Gastroesophageal sphincter (tissue), 4 donors: Measurements from ENCODE around the gene MEGF11. TPM values are rescaled to one million over a fixed set of nuclear protein-coding genes. Genes with fewer than 3 reads are reported as not detected.
A peak's percentile ranks its signal among the peaks of the same experiment; 100 is the strongest.

Source experiments
- ATAC-seq: fragments of 150-250 bp; one replicate; pipeline ENCODE4 v1.9.1; 2016; ENCODE audit warnings: mild to moderate bottlenecking, moderate library complexity
- H3K27ac ChIP-seq, 4 donors: fragments of 200-600 bp; sonication (generic) in 3 of 4; 1 replicate in 3 of 4; 2 replicates in 1 of 4; pipeline ENCODE4 v1.5.1; 2016 to 2019
- H3K27me3 ChIP-seq: fragments of 200-600 bp; sonication (generic); one replicate; pipeline ENCODE4 v1.5.1; 2019
- H3K36me3 ChIP-seq, 2 donors: fragments of 200-600 bp; sonication (generic); one replicate each; pipeline ENCODE4 v1.5.1; 2019; ENCODE audit warnings: control low read depth in 1 of 2
- H3K4me1 ChIP-seq, 3 donors: fragments of 200-600 bp; sonication (generic); 1 replicate in 2 of 3; 2 replicates in 1 of 3; pipeline ENCODE4 v1.5.1; 2016 to 2019; ENCODE audit warnings: control low read depth in 2 of 3
- H3K4me3 ChIP-seq, 2 donors: fragments of 200-600 bp; sonication (generic); one replicate each; pipeline ENCODE4 v1.5.1; 2019; ENCODE audit warnings: mild to moderate bottlenecking in 1 of 2, moderate library complexity in 1 of 2
- H3K9me3 ChIP-seq, 3 donors: fragments of 200-600 bp; sonication (generic); one replicate each; pipeline ENCODE4 v1.5.1; 2017 to 2019; ENCODE audit warnings: control low read depth in 2 of 3
- EP300 ChIP-seq: sonication (generic); formaldehyde crosslinking; IDR thresholded peaks from one replicate; pipeline ENCODE4 v1.6.1; 2017; ENCODE audit warnings: antibody characterized with exemption, mild to moderate bottlenecking
- POLR2A ChIP-seq, 2 donors: fragments of 450-650 bp; IDR thresholded peaks; one replicate each; pipeline ENCODE4 v1.6.1; 2017; ENCODE audit warnings: antibody characterized with exemption in 2 of 2, mild to moderate bottlenecking in 2 of 2, moderate library complexity in 1 of 2
- POLR2AphosphoS5 ChIP-seq: sonication (generic); formaldehyde crosslinking; IDR thresholded peaks from one replicate; pipeline ENCODE4 v1.6.1; 2017; ENCODE audit warnings: antibody characterized with exemption
- WGBS, 2 donors: methylation state at CpG; one replicate each; pipeline ENCODE4 v1.1.5; 2018; ENCODE audit warnings: low coverage in 1 of 2; 5-methylcytosine and 5-hydroxymethylcytosine counted together
- total RNA-seq, 4 donors: library from RNA; depleted of rRNA; stranded (reverse); fragments of >200 nt; gene quantifications; one replicate each; pipeline ENCODE4 v1.1.0, GENCODE V29; 2016
- TF ChIP-seq, protein P1 (sequence below), 4 experiments: fragments of 200-600 bp in 2 of 4; fragments of 450-650 bp in 2 of 4; sonication (generic) in 1 of 4; IDR thresholded peaks; one replicate each; pipeline ENCODE4 v1.5.1; 2017 to 2019; ENCODE audit warnings: antibody characterized with exemption in 4 of 4, mild to moderate bottlenecking in 2 of 4, moderate library complexity in 2 of 4

The MEGF11 gene
- total RNA-seq, 4 donors from 2014 or later = 0.08 TPM; not detected in 3

DNA sequence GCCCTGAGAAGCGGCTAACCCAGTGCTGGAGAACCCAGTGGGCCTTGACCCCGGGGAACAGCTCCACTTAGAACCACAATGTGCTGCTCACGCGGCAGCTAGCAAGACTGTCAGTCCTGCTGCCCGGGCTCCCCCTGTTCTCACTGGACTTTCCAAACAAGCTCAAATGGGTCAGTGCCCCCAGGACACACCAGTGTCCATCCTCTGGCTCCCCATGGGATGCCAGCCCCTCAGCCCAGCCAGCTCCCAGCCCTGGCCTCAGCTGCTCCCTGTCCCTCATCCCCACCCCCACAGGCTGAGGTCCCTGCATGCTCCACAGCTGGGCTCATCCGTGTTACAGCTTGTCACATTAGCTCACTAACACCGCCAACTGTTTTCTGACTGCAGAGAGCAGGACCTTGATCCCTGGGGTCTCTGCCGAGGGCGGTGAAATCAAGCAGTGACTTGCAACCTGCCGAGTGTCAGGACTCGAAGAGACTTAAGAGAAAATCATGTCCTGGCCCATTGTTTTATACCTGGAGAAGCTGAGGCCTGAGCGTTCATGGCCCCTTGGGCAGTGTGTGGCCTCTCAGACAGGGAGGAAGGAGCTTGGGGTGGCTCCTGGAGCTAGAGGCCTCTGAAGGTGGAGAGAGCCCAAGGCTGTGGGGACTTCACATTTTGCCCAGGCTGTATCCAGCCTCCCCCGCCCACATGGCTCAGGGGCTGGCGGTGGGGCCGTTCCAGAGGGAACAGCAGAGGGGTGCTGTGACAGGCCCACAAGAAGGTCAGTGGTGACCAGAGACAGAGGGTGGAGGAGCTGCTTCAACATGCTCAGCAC, 157.5 kb downstream of the MEGF11 start:
- Histone ChIP-seq H3K27me3 (peaks cover 10% of the 10 kb centered on the region), H3K27ac (no peak overlapping the region), H3K4me3 (no peak overlapping the region), H3K36me3 (no peaks in the 10 kb centered on the region), H3K4me1 (no peaks in the 10 kb centered on the region), H3K9me3 (no peaks in the 10 kb centered on the region)
- no peak for TF ChIP-seq POLR2AphosphoS5
- TF ChIP-seq, protein P1, sequence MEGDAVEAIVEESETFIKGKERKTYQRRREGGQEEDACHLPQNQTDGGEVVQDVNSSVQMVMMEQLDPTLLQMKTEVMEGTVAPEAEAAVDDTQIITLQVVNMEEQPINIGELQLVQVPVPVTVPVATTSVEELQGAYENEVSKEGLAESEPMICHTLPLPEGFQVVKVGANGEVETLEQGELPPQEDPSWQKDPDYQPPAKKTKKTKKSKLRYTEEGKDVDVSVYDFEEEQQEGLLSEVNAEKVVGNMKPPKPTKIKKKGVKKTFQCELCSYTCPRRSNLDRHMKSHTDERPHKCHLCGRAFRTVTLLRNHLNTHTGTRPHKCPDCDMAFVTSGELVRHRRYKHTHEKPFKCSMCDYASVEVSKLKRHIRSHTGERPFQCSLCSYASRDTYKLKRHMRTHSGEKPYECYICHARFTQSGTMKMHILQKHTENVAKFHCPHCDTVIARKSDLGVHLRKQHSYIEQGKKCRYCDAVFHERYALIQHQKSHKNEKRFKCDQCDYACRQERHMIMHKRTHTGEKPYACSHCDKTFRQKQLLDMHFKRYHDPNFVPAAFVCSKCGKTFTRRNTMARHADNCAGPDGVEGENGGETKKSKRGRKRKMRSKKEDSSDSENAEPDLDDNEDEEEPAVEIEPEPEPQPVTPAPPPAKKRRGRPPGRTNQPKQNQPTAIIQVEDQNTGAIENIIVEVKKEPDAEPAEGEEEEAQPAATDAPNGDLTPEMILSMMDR (IDR thresholded peaks at IDR 0.05) = no peak
- no peak for TF ChIP-seq POLR2A (IDR thresholded peaks at IDR 0.05)
- no peak for TF ChIP-seq EP300
- WGBS, 2 donors = 72 to 73% methylated on average over 3 to 6 of the region's 15 CpGs
- ATAC-seq = no peak

DNA sequence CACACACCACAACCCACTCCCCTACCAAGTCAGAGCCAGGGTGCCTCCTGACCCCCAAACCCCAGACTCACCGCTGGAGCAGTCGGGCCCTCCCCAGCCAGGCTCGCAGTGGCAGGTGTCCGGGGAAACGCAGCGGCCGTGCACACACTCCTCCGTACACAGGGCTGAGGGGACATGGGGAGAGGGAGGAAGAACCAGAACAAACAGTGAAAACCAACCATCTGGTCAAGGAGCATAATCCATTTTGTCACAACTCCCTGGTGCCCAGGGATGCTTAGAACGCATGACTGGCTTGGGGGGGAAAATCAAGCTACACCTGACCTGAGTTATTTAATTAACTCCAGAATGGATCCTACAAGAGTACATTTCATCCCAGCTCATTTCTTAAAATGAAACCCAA, 159.2 kb downstream of the MEGF11 start:
- peaks cover 0 to 8% (median 0%) of the 10 kb centered on the region in 3 donors for H3K4me1 ChIP-seq
- no peaks in the 10 kb centered on the region for H3K36me3 ChIP-seq
- no peak overlapping the region for H3K4me3 ChIP-seq
- H3K27ac ChIP-seq = no peak overlapping the region
- H3K9me3 ChIP-seq = no peaks in the 10 kb centered on the region
- 90 to 100% methylated on average over 3 to 6 of the region's 9 CpGs for WGBS, 2 donors
- peaks cover 6% of the 10 kb centered on the region for H3K27me3 ChIP-seq
- no peak for ATAC-seq
- TF ChIP-seq, protein P1 (IDR thresholded peaks at IDR 0.05) = no peak
- no peak for TF ChIP-seq POLR2AphosphoS5
- TF ChIP-seq EP300 = no peak
- no peak for TF ChIP-seq POLR2A (IDR thresholded peaks at IDR 0.05)

DNA sequence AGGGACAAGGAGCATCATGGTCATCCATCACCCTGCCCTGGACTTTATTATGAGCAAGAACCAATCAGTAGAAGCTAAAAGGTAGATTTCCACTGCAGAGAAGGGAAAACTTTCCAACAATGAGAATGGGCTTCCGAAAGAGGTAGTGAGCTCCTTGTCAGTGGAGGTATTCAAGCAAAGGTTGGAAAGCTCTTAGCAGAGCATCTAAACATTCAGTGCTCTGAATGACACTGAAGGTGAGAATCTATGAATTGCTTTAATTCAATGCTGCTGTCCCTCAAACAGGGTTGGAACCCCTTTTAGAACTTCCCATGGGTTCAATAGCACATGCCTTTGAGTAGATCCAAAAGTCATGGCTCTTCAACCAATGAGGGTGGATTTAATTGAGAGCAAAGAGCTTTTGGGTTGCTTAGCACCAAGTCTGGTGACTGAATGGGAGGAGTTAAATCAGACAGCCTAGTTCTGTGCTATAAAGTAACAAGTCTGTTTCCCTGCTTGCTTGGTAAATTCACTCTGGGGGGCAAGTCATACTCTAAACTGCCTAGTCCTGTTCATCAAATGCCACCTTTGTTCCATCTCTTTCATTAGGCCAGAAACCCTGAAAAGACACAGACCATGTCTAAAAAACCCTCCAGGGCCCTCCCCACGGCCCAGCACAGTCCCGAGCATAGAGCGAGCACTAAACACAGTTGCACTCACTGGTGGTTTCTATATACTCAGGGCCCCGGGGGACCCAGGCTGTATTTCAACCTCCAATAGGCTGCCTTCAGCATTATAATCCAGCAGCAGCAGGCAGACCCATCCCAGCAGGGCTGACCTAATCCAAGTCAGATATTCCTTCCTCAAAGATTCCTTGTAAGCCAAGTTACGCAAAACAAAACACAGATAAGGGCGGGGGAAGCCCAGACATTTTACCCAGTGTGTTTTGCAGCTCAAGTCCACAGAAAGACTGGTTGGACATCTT, 161.2 kb downstream of the MEGF11 start:
- 90 to 95% methylated on average over 2 of the region's 7 CpGs for WGBS, 2 donors
- no peaks in the 10 kb centered on the region for H3K9me3 ChIP-seq
- no peak for TF ChIP-seq POLR2A (IDR thresholded peaks at IDR 0.05)
- no peak for TF ChIP-seq EP300

DNA sequence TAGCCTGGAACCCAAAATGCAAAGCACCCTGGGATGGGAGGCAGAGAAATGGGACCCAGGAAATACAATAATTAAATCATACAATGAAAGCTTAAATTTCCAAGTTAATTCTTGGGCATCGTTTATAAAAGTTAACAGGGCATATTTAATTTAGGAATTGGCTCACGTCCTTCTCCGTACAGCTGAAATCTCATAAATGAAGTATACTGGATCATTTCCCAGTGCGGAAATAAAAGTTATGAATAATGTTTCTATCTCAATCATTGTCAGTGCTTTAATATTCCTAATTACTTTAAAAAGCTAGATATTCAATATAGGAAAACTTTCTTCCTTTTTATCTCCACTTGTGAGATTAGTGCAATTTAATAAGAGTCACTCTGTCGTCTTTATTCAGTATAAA, 164.0 kb downstream of the MEGF11 start:
- Histone ChIP-seq H3K9me3 (no peaks in the 10 kb centered on the region), H3K27ac (peak overlapping the region in 1 of 4 donors; percentile 31), H3K4me1 (peaks cover 0 to 19% (median 0%) of the 10 kb centered on the region in 3 donors), H3K4me3 (no peak overlapping the region), H3K36me3 (no peaks in the 10 kb centered on the region), H3K27me3 (peaks cover 7% of the 10 kb centered on the region)
- ATAC-seq = no peak
- WGBS, 2 donors = 31 to 67% methylated on average over 5 of the region's 5 CpGs
- TF ChIP-seq POLR2A (IDR thresholded peaks at IDR 0.05) (no peak), EP300 (no peak), POLR2AphosphoS5 (no peak)
- TF ChIP-seq, protein P1 (IDR thresholded peaks at IDR 0.05) = no peak

More for the DNA sequence above, 161.2 kb downstream of the MEGF11 start:
- Histone ChIP-seq H3K27me3 (peaks cover 6% of the 10 kb centered on the region), H3K27ac (no peak overlapping the region), H3K4me1 (peaks cover 0 to 19% (median 0%) of the 10 kb centered on the region in 3 donors), H3K4me3 (no peak overlapping the region), H3K36me3 (no peaks in the 10 kb centered on the region)
- ATAC-seq = no peak

DNA sequence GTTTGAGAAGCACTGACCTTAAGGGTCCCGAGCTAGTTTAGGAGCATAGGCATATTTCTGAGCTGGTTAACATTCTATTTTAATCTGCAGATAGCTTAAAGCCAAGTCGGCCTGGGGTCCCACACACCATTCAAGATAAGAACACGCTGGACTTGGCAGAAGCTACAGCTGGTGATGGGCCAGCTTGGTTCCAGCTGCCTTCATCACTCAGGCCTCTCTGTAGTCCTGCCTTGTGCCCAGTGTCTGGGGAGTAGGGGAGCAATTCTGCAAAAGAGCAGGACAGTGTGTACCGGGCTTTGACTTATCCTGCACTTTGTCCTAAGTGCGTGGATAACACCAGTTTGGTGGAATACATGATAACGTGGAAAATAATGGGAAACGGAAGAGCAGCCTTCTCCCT, 164.5 kb downstream of the MEGF11 start:
- Histone ChIP-seq H3K27ac (peak overlapping the region in 1 of 4 donors; percentile 31), H3K9me3 (no peaks in the 10 kb centered on the region), H3K4me1 (peaks cover 0 to 19% (median 0%) of the 10 kb centered on the region in 3 donors), H3K4me3 (no peak overlapping the region), H3K36me3 (no peaks in the 10 kb centered on the region), H3K27me3 (peaks cover 7% of the 10 kb centered on the region)
- 10 to 60% methylated on average over 3 to 6 of the region's 7 CpGs for WGBS, 2 donors
- TF ChIP-seq POLR2AphosphoS5 (no peak), POLR2A (IDR thresholded peaks at IDR 0.05) (no peak), EP300 (no peak)
- TF ChIP-seq, protein P1 (IDR thresholded peaks at IDR 0.05) = no peak
- ATAC-seq = no peak
